Right lobe of liver (tissue), 6 donors: ENCODE measurements around the gene SPTBN5. TPM values are rescaled to one million over a fixed set of nuclear protein-coding genes. Genes with fewer than 3 reads are reported as not detected.

Experiments
- ATAC-seq, 4 donors: fragments of 200-7000 bp; cut with Tn5 transposase; one replicate each; pipeline ENCODE4 v1.9.1; 2020; ENCODE audit warnings: mild to moderate bottlenecking in 4 of 4, moderate library complexity in 4 of 4
- DNase-seq, 3 donors: peaks; one replicate each; pipeline ENCODE4 v3.0.0-alpha.2; 2020
- H3K27ac ChIP-seq, 3 donors: fragments of 200-600 bp; one replicate each; pipeline ENCODE4 v1.8.0; 2022
- H3K27me3 ChIP-seq, 2 donors: fragments of 200-600 bp; one replicate each; pipeline ENCODE4 v1.8.0; 2022
- H3K36me3 ChIP-seq, 4 donors: fragments of 200-600 bp; sonication (generic) in 1 of 4; one replicate each; pipeline versions ENCODE4 v1.5.1 to v1.8.0; 2017 to 2022; ENCODE audit warnings: control low read depth in 1 of 4
- H3K4me1 ChIP-seq, 4 donors: fragments of 200-600 bp; sonication (generic) in 1 of 4; one replicate each; pipeline versions ENCODE4 v1.5.1 to v1.8.0; 2017 to 2022; ENCODE audit warnings: control low read depth in 1 of 4
- H3K4me3 ChIP-seq, 3 donors: fragments of 200-600 bp; one replicate each; pipeline ENCODE4 v1.8.0; 2022
- H3K9me3 ChIP-seq, 4 donors: fragments of 200-600 bp; sonication (generic) in 1 of 4; one replicate each; pipeline versions ENCODE4 v1.5.1 to v1.8.0; 2017 to 2022; ENCODE audit warnings: control low read depth in 1 of 4
- CTCF ChIP-seq, 4 donors: fragments of 200-600 bp in 3 of 4; fragments of 450-650 bp in 1 of 4; IDR thresholded peaks; one replicate each; pipeline versions ENCODE4 v1.5.1 to v1.8.0; 2016 to 2022; ENCODE audit warnings: antibody characterized with exemption in 4 of 4, mild to moderate bottlenecking in 2 of 4
- POLR2A ChIP-seq: fragments of 450-650 bp; IDR thresholded peaks from one replicate; pipeline ENCODE4 v1.6.1; 2017; ENCODE audit warnings: antibody characterized with exemption, mild to moderate bottlenecking
- WGBS: methylation state at CpG from one replicate; pipeline ENCODE4 v1.1.6; 2018; ENCODE audit warnings: low coverage, low lambda C conversion rate; ENCODE audit not compliant: insufficient coverage; ENCODE audit errors: missing lambda C conversion rate; 5-methylcytosine and 5-hydroxymethylcytosine counted together
- intact Hi-C, 2 donors: fragments of 100-400 bp; cut with DNase I; formaldehyde crosslinking; loops; one replicate each; pipeline versions ENCODE4 v1.11.2 to v1.14.1; 2022
- total RNA-seq, 6 experiments: library from RNA; depleted of rRNA in 2 of 6; stranded (reverse); fragments of >200 nt in 2 of 6; fragmentation: NEBNext Ultra II Directional in 3 of 6; extraction: Animal tissue kit (Norgen Biotek cat#: 25700) in 3 of 6; gene quantifications; one replicate each; pipeline versions ENCODE4 v1.1.0 to v1.2.4, GENCODE V29; 2016 to 2023
- donor health status: DM: no; HTN: yes; CAD: no.
- donor health status: DM: no; HTN: no; CAD: no.
- donor health status: DM: no; HTN: no; CAD: no.
- donor health status: DM: no; HTN: yes; CAD: no.
- donor health status: DM: no; HTN: yes; CAD: no.

The SPTBN5 gene
- total RNA-seq, 6 experiments from 2014 or later: 0.06 to 3.2 (median 0.81) TPM

- peak in 2 of 4 donors; percentile 38 to 62 for ATAC-seq
- TF ChIP-seq CTCF (IDR thresholded peaks at IDR 0.05): no peak
- TF ChIP-seq POLR2A: no peak
- WGBS: 70% methylated on average over 2 of the region's 10 CpGs
- intact Hi-C loops: no loop called here
- no peak for DNase-seq
- no peaks in the 10 kb centered on the region for H3K27me3 ChIP-seq
- no peak overlapping the region for H3K27ac ChIP-seq
- peaks cover 0 to 31% (median 4%) of the 10 kb centered on the region in 4 donors for H3K4me1 ChIP-seq
- H3K36me3 ChIP-seq: peaks cover 0 to 6% (median 0%) of the 10 kb centered on the region in 4 donors
- H3K4me3 ChIP-seq: no peak overlapping the region
- H3K9me3 ChIP-seq: no peaks in the 10 kb centered on the region
Observed at GRCh38 chr15:41917767-41918430, 24.0 kb upstream of the SPTBN5 start.

- Histone ChIP-seq H3K27ac (no peak overlapping the region), H3K27me3 (no peaks in the 10 kb centered on the region), H3K36me3 (peaks cover 0 to 6% (median 0%) of the 10 kb centered on the region in 4 donors), H3K9me3 (no peaks in the 10 kb centered on the region), H3K4me1 (peaks cover 0 to 19% (median 2%) of the 10 kb centered on the region in 4 donors), H3K4me3 (no peak overlapping the region)
- 89% methylated on average over 6 of the region's 6 CpGs for WGBS
- ATAC-seq: peak in 1 of 4 donors; percentile 40
- intact Hi-C loops: no loop called here
- TF ChIP-seq CTCF (IDR thresholded peaks at IDR 0.05) (no peak), POLR2A (no peak)
- DNase-seq: no peak
Observed at GRCh38 chr15:41915255-41915994, 21.6 kb upstream of the SPTBN5 start.

- Histone ChIP-seq H3K36me3 (peaks cover 0 to 8% (median 2%) of the 10 kb centered on the region in 4 donors), H3K27me3 (no peaks in the 10 kb centered on the region), H3K9me3 (no peaks in the 10 kb centered on the region), H3K27ac (no peak overlapping the region), H3K4me3 (no peak overlapping the region), H3K4me1 (peaks cover 0 to 10% (median 0%) of the 10 kb centered on the region in 4 donors)
- WGBS: 80% methylated on average over 2 of the region's 5 CpGs
- ATAC-seq (no peak), DNase-seq (no peak)
- intact Hi-C loops: no loop called here
- TF ChIP-seq POLR2A: no peak
- no peak for TF ChIP-seq CTCF (IDR thresholded peaks at IDR 0.05)
Observed at GRCh38 chr15:41914411-41914810, 20.6 kb upstream of the SPTBN5 start.

- H3K27ac ChIP-seq: no peak overlapping the region
Observed at GRCh38 chr15:41913256-41913655, 19.4 kb upstream of the SPTBN5 start.

More at GRCh38 chr15:41913256-41913655, 19.4 kb upstream of the SPTBN5 start:
- DNase-seq: no peak
- Histone ChIP-seq H3K9me3 (no peaks in the 10 kb centered on the region), H3K4me3 (no peak overlapping the region), H3K36me3 (peaks cover 0 to 15% (median 4%) of the 10 kb centered on the region in 4 donors), H3K4me1 (peaks cover 0 to 10% (median 0%) of the 10 kb centered on the region in 4 donors), H3K27me3 (no peaks in the 10 kb centered on the region)
- ATAC-seq: no peak
- TF ChIP-seq CTCF (IDR thresholded peaks at IDR 0.05) (no peak), POLR2A (no peak)
- WGBS: 93% methylated on average over 3 of the region's 3 CpGs
- intact Hi-C loops: no loop called here
